ENCODE data around the gene ATXN7.

The ATXN7 gene

GRCh38 chr3:63955830-63956545 lies 92.3 kb downstream of the ATXN7 start:
- Histone ChIP-seq H3K9ac (ENCODE audit: low read depth, low read length) (no peak overlapping the region), H3K4me1 (ENCODE audit: insufficient read depth, low read length) (peaks cover 42% of the 10 kb centered on the region), H3K4me3 (ENCODE audit: low read length) (no peak overlapping the region), H3K36me3 (ENCODE audit: insufficient read depth, low read depth, low read length) (no peaks in the 10 kb centered on the region), H3K9me3 (ENCODE audit: insufficient read depth, low read depth, low read length) (no peaks in the 10 kb centered on the region), H3K27ac (ENCODE audit: low read length) (no peak overlapping the region), H3K27me3 (ENCODE audit: insufficient read depth, low read length) (no peaks in the 10 kb centered on the region)

GRCh38 chr3:63959146-63959545 lies 95.5 kb downstream of the ATXN7 start:
- Histone ChIP-seq H3K4me1 (ENCODE audit: insufficient read depth, low read length) (peaks cover 33% of the 10 kb centered on the region), H3K27ac (ENCODE audit: low read length) (no peak overlapping the region), H3K27me3 (ENCODE audit: insufficient read depth, low read length) (no peaks in the 10 kb centered on the region), H3K9ac (ENCODE audit: low read depth, low read length) (no peak overlapping the region), H3K4me3 (ENCODE audit: low read length) (no peak overlapping the region), H3K36me3 (ENCODE audit: insufficient read depth, low read depth, low read length) (no peaks in the 10 kb centered on the region), H3K9me3 (ENCODE audit: insufficient read depth, low read depth, low read length) (no peaks in the 10 kb centered on the region)

- Histone ChIP-seq H3K9me3 (ENCODE audit: insufficient read depth, low read depth, low read length) (no peaks in the 10 kb centered on the region), H3K36me3 (ENCODE audit: insufficient read depth, low read depth, low read length) (no peaks in the 10 kb centered on the region), H3K4me1 (ENCODE audit: insufficient read depth, low read length) (peaks cover 39% of the 10 kb centered on the region), H3K9ac (ENCODE audit: low read depth, low read length) (no peak overlapping the region; the same call in 1 of the 2 replicates), H3K4me3 (ENCODE audit: low read length) (no peak overlapping the region), H3K27me3 (ENCODE audit: insufficient read depth, low read length) (no peaks in the 10 kb centered on the region), H3K27ac (ENCODE audit: low read length) (no peak overlapping the region)
These were observed 96.5 kb downstream of the ATXN7 start for GRCh38 chr3:63960048-63960711.

GRCh38 chr3:63961891-63962290 lies 98.2 kb downstream of the ATXN7 start:
- Histone ChIP-seq H3K4me3 (ENCODE audit: low read length) (no peak overlapping the region), H3K27ac (ENCODE audit: low read length) (no peak overlapping the region), H3K9ac (ENCODE audit: low read depth, low read length) (no peak overlapping the region), H3K4me1 (ENCODE audit: insufficient read depth, low read length) (peaks cover 38% of the 10 kb centered on the region), H3K27me3 (ENCODE audit: insufficient read depth, low read length) (no peaks in the 10 kb centered on the region), H3K36me3 (ENCODE audit: insufficient read depth, low read depth, low read length) (no peaks in the 10 kb centered on the region), H3K9me3 (ENCODE audit: insufficient read depth, low read depth, low read length) (no peaks in the 10 kb centered on the region)

- no peaks in the 10 kb centered on the region for H3K9me3 ChIP-seq (ENCODE audit: insufficient read depth, low read depth, low read length)
- H3K27me3 ChIP-seq (ENCODE audit: insufficient read depth, low read length): no peaks in the 10 kb centered on the region
- H3K4me3 ChIP-seq (ENCODE audit: low read length): no peak overlapping the region
- peaks cover 45% of the 10 kb centered on the region for H3K4me1 ChIP-seq (ENCODE audit: insufficient read depth, low read length)
- no peak overlapping the region for H3K9ac ChIP-seq (ENCODE audit: low read depth, low read length)
- no peaks in the 10 kb centered on the region for H3K36me3 ChIP-seq (ENCODE audit: insufficient read depth, low read depth, low read length)
- no peak overlapping the region for H3K27ac ChIP-seq (ENCODE audit: low read length)
These were observed 99.8 kb downstream of the ATXN7 start for GRCh38 chr3:63963496-63963895.

DNA sequence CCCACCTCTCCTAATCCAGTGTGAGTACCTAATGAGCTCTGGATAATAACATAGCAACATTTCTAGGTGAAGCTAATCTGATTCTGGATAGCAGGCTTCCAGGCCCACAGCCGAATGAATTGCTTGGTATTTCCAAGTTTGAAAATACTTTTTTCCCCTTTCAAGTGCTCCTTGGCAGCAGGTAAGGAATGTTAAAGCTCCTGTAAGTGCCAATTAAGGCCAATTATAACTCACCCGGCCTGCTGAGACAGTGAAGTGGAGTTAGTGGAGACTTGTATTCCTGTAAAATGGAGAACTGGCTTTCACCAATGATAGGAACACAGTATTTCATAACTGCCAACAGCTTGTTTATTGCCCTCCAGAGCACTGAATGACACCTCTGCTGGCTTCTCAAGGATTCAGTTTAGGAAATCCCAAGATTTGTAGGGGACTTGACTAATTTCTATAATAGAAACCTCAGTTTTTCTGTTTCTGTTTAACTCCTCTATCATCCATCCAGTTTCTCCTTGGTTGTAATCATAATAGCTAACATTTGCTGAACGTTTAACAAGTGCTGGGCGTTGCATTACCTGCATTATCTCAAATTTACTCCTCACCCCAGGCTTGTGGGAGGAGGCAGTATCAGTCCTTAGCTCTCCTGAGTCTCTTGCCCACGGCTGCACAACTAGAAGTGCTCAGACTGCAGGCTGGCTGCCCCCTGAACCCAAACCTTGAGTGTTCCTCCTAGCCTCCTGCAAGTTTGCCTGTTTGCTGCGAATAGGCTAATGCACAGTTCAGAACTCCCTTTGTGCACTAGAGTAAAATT lies 101.2 kb downstream of the ATXN7 start:
- Histone ChIP-seq H3K9ac (ENCODE audit: low read depth, low read length) (peak overlapping the region; percentile 34; the same call in 1 of the 2 replicates), H3K4me3 (ENCODE audit: low read length) (no peak overlapping the region), H3K27ac (ENCODE audit: low read length) (no peak overlapping the region), H3K9me3 (ENCODE audit: insufficient read depth, low read depth, low read length) (no peaks in the 10 kb centered on the region), H3K36me3 (ENCODE audit: insufficient read depth, low read depth, low read length) (no peaks in the 10 kb centered on the region), H3K27me3 (ENCODE audit: insufficient read depth, low read length) (no peaks in the 10 kb centered on the region), H3K4me1 (ENCODE audit: insufficient read depth, low read length) (peaks cover 59% of the 10 kb centered on the region)

DNA sequence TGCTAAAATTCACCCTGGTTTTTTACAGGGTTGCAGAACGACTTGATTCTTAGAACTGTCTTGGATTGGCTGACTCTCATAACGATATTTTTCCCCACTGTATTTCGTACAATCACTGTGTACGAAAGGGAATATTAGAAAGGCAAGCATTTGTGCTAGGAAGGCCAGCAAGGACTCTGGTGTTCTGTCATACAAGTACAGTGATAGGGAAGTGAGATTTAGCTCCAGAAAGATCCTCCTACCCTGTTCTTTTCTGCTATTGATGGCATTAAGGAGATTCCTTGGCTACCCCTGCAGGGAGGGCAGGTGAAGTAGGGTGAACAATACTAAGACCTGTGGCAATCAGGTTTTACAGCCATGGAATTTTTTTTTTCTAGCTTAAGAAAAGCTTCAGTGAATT lies 102.3 kb downstream of the ATXN7 start:
- no peaks in the 10 kb centered on the region for H3K9me3 ChIP-seq (ENCODE audit: insufficient read depth, low read depth, low read length)
- no peak overlapping the region for H3K9ac ChIP-seq (ENCODE audit: low read depth, low read length)
- H3K36me3 ChIP-seq (ENCODE audit: insufficient read depth, low read depth, low read length): no peaks in the 10 kb centered on the region
- no peak overlapping the region for H3K4me3 ChIP-seq (ENCODE audit: low read length)
- peaks cover 68% of the 10 kb centered on the region for H3K4me1 ChIP-seq (ENCODE audit: insufficient read depth, low read length)
- no peak overlapping the region for H3K27ac ChIP-seq (ENCODE audit: low read length)
- no peaks in the 10 kb centered on the region for H3K27me3 ChIP-seq (ENCODE audit: insufficient read depth, low read length)

DNA sequence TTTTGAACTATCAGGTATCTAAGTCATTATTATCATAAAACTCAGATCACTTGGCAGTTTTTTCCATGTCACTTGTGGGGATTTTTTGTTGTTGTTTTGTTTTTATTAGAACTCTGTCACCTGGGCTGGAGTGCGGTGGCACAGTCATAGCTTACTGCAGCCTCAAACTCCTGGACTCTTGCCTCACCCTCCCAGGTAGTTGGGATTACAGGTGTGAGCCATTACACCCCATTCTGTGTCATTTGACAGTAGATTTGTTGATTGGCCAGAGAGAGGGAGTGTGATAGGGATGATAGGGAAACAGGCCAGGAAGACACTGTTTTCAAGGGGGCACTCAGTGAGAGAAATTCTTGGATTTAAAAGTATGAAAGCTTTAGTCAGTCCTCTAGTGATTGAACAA lies 103.2 kb downstream of the ATXN7 start:
- Histone ChIP-seq H3K4me1 (ENCODE audit: insufficient read depth, low read length) (peaks cover 75% of the 10 kb centered on the region), H3K27ac (ENCODE audit: low read length) (no peak overlapping the region), H3K27me3 (ENCODE audit: insufficient read depth, low read length) (no peaks in the 10 kb centered on the region), H3K36me3 (ENCODE audit: insufficient read depth, low read depth, low read length) (no peaks in the 10 kb centered on the region), H3K9me3 (ENCODE audit: insufficient read depth, low read depth, low read length) (no peaks in the 10 kb centered on the region), H3K4me3 (ENCODE audit: low read length) (no peak overlapping the region), H3K9ac (ENCODE audit: low read depth, low read length) (no peak overlapping the region)

GRCh38 chr3:63967675-63968611 lies 104.3 kb downstream of the ATXN7 start:
- Histone ChIP-seq H3K27ac (ENCODE audit: low read length) (no peak overlapping the region), H3K36me3 (ENCODE audit: insufficient read depth, low read depth, low read length) (no peaks in the 10 kb centered on the region), H3K4me3 (ENCODE audit: low read length) (no peak overlapping the region; the same call in 1 of the 2 replicates), H3K9me3 (ENCODE audit: insufficient read depth, low read depth, low read length) (no peaks in the 10 kb centered on the region), H3K27me3 (ENCODE audit: insufficient read depth, low read length) (no peaks in the 10 kb centered on the region), H3K4me1 (ENCODE audit: insufficient read depth, low read length) (peaks cover 85% of the 10 kb centered on the region), H3K9ac (ENCODE audit: low read depth, low read length) (peak overlapping the region; percentile 21)

- Histone ChIP-seq H3K9ac (ENCODE audit: low read depth, low read length) (0 out of 2 replicates have a peak overlapping the region, but pooled peaks have one; percentile 11), H3K36me3 (ENCODE audit: insufficient read depth, low read depth, low read length) (no peaks in the 10 kb centered on the region), H3K27ac (ENCODE audit: low read length) (no peak overlapping the region), H3K27me3 (ENCODE audit: insufficient read depth, low read length) (no peaks in the 10 kb centered on the region), H3K9me3 (ENCODE audit: insufficient read depth, low read depth, low read length) (no peaks in the 10 kb centered on the region), H3K4me3 (ENCODE audit: low read length) (peak overlapping the region; percentile 3; the same call in 1 of the 2 replicates), H3K4me1 (ENCODE audit: insufficient read depth, low read length) (peaks cover 87% of the 10 kb centered on the region)
These were observed 105.1 kb downstream of the ATXN7 start for GRCh38 chr3:63968612-63969350.

Measured in iPS-20b (cell line).